PC-9 (cell line): ENCODE measurements around the gene KIAA0586.

ENCODE experiments used
- EZH2 ChIP-seq: fragments of 200-600 bp; sonication (generic); IDR thresholded peaks from 2 replicates; pipeline ENCODE4 v1.8.0; 2017; ENCODE audit warnings: antibody characterized with exemption, low read depth
- TF ChIP-seq, protein P1 (sequence below): fragments of 200-600 bp; sonication (generic); conservative IDR thresholded peaks from 2 replicates; pipeline ENCODE4 v1.6.1; 2017; ENCODE audit warnings: mixed run types, antibody characterized with exemption, mild to moderate bottlenecking, moderate library complexity

DNA sequence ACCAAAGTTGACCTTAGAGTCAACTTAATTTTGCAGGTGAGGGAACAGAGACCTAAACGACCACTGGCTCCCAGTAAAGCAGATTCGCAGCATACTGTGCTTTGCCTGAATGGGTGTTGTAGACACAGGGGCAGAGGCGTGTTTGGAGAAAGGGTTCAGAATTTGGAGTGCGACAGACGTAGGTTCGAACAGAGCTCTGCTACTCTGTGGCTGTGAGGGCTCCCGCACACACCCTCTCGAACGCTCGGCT is 32.0 kb upstream of the KIAA0586 start:
- TF ChIP-seq, protein P1, sequence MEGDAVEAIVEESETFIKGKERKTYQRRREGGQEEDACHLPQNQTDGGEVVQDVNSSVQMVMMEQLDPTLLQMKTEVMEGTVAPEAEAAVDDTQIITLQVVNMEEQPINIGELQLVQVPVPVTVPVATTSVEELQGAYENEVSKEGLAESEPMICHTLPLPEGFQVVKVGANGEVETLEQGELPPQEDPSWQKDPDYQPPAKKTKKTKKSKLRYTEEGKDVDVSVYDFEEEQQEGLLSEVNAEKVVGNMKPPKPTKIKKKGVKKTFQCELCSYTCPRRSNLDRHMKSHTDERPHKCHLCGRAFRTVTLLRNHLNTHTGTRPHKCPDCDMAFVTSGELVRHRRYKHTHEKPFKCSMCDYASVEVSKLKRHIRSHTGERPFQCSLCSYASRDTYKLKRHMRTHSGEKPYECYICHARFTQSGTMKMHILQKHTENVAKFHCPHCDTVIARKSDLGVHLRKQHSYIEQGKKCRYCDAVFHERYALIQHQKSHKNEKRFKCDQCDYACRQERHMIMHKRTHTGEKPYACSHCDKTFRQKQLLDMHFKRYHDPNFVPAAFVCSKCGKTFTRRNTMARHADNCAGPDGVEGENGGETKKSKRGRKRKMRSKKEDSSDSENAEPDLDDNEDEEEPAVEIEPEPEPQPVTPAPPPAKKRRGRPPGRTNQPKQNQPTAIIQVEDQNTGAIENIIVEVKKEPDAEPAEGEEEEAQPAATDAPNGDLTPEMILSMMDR, result no peak; the same call in 1 of the 2 replicates
- TF ChIP-seq EZH2, result no peak
